Measurements from ENCODE around the gene CHST8.
"Not testable (repeated sequence)": the region's sequence is repeated elsewhere in the genome, so short reads cannot be mapped to it uniquely, and the experiment has no call there.

The CHST8 gene

GRCh38 chr19:33641261-33641660 lies 19.5 kb downstream of the CHST8 start:
- no peak for DNase-seq

- no peak for DNase-seq
Measured at GRCh38 chr19:33641956-33642498, 20.3 kb downstream of the CHST8 start.

- no peak for DNase-seq
Measured at GRCh38 chr19:33644284-33644836, 22.6 kb downstream of the CHST8 start.

GRCh38 chr19:33646306-33646705 lies 24.6 kb downstream of the CHST8 start:
- DNase-seq, result no peak

GRCh38 chr19:33647146-33647545 lies 25.4 kb downstream of the CHST8 start:
- DNase-seq, result no peak

- no peak for DNase-seq
Measured at GRCh38 chr19:33649627-33650305, 28.0 kb downstream of the CHST8 start.

GRCh38 chr19:33653684-33654083 lies 31.9 kb downstream of the CHST8 start:
- no peak for DNase-seq

- DNase-seq, result no peak
Measured at GRCh38 chr19:33654840-33655508, 33.2 kb downstream of the CHST8 start.

GRCh38 chr19:33659835-33660234 lies 38.1 kb downstream of the CHST8 start:
- DNase-seq, result no peak

- no peak for DNase-seq
Measured at GRCh38 chr19:33660410-33661124, 38.8 kb downstream of the CHST8 start.

GRCh38 chr19:33661336-33661735 lies 39.6 kb downstream of the CHST8 start:
- no peak for DNase-seq

GRCh38 chr19:33662391-33663092 lies 40.8 kb downstream of the CHST8 start:
- DNase-seq, result no peak

- not testable (repeated sequence) for DNase-seq
Measured at GRCh38 chr19:33663316-33663715, 41.6 kb downstream of the CHST8 start.

GRCh38 chr19:33664744-33665143 lies 43.0 kb downstream of the CHST8 start:
- DNase-seq, result no peak

- DNase-seq, result no peak
Measured at GRCh38 chr19:33665776-33666595, 44.2 kb downstream of the CHST8 start.

GRCh38 chr19:33667141-33667650 lies 45.4 kb downstream of the CHST8 start:
- DNase-seq, result no peak

GRCh38 chr19:33667881-33668280 lies 46.1 kb downstream of the CHST8 start:
- DNase-seq, result no peak

GRCh38 chr19:33668968-33669367 lies 47.2 kb downstream of the CHST8 start:
- DNase-seq, result no peak

GRCh38 chr19:33669376-33669775 lies 47.6 kb downstream of the CHST8 start:
- no peak for DNase-seq

GRCh38 chr19:33670398-33670797 lies 48.6 kb downstream of the CHST8 start:
- no peak for DNase-seq
